ENCODE measurements around the gene PSME3IP1.
"Not testable (repeated sequence)": the region's sequence is repeated elsewhere in the genome, so short reads cannot be mapped to it uniquely, and the experiment has no call there.

The PSME3IP1 gene, protein sequence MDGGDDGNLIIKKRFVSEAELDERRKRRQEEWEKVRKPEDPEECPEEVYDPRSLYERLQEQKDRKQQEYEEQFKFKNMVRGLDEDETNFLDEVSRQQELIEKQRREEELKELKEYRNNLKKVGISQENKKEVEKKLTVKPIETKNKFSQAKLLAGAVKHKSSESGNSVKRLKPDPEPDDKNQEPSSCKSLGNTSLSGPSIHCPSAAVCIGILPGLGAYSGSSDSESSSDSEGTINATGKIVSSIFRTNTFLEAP

DNA sequence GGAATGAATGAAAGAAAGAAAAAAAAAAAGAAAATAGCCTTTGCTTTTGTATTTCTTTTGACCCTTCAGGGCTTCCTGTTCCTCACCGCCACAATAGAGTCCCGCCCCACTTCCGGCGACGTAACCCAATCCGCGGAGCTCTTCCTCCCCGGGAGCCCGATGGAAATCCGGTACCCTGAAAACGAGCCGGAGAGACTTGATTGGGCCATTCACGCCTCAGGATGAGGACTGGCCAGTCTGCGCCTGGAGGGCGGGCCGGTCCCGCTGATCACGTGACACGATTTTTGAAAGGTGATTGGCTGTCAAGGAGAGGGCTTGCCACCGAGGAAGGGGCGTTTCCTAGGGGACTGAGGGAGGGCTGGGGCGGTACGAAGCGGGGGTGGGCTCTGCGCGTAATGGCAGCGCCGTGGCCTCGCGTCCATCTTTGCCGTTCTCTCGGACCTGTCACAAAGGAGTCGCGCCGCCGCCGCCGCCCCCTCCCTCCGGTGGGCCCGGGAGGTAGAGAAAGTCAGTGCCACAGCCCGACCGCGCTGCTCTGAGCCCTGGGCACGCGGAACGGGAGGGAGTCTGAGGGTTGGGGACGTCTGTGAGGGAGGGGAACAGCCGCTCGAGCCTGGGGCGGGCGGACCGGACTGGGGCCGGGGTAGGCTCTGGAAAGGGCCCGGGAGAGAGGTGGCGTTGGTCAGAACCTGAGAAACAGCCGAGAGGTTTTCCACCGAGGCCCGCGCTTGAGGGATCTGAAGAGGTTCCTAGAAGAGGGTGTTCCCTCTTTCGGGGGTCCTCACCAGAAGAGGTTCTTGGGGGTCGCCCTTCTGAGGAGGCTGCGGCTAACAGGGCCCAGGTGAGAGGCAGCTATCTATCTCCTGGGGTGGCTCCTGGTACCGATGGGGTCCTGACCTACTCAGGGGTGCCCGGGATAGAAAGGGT is at the start of gene PSME3IP1, which contains the start of gene RSPRY1:
Gene PSME3IP1 (minus strand): TSS at position 95 of the 927 bp plus-strand sequence. CDS start 12,185 bp downstream, outside the sequence.
Gene RSPRY1 (plus strand): TSS at position 385 of the 927 bp plus-strand sequence. CDS start 18,330 bp downstream, outside the sequence.
- peak; percentile 91 to 97 for DNase-seq (ENCODE audit: low read depth in 1 of 2, low spot score in 1 of 2)

DNA sequence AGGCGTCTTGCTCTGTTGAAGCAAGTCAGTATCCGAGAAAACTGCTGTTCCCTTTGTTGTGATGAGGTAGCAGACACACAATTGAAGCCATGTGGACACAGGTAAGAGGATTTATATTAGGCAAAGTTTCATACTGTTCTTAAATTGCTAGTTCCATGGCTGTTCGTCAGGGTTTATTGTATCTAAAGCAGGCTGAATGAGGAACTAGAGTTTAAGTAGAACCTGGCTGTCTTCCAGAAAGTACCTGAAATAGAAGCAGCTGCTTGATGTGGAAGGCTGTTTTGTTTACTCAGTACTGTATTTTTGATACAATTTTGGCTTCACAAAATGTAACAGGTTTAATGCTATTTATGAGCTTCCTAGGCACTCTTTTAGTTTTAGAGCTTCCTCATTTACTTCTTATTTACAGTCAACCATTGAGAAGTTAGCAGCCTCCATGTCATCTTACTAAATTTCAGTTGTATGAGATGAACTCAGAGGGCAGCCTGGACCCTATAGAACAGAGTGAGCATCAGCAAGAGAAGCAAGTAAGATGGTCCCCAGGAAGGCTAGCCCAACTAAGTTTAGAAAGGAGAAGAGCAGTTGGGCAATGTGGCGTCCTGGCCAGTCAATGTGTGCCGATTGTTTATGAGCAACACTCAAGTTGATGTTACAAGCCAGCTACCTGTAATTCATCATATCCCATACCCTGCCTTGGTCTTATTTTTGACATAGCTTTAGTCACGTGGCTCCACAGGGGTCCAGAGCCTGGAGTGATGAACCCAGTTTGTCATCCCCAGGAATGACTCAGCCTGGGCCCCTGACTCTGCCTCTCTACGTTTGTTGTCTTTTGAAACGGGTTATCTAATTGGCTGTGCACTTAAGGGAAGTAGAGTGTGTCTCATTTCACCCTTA is 49.5 kb upstream of the PSME3IP1 start:
- no peak for DNase-seq (ENCODE audit: low read depth in 1 of 2, low spot score in 1 of 2)

- DNase-seq (ENCODE audit: low read depth in 1 of 2, low spot score in 1 of 2): no peak
These were observed 48.9 kb upstream of the PSME3IP1 start for GRCh38 chr16:57234707-57235092.

- no peak for DNase-seq (ENCODE audit: low read depth in 1 of 2, low spot score in 1 of 2)
These were observed 48.3 kb upstream of the PSME3IP1 start for GRCh38 chr16:57233944-57234706.

GRCh38 chr16:57231821-57232350 is 46.0 kb upstream of the PSME3IP1 start:
- DNase-seq (ENCODE audit: low read depth in 1 of 2, low spot score in 1 of 2): no peak

DNA sequence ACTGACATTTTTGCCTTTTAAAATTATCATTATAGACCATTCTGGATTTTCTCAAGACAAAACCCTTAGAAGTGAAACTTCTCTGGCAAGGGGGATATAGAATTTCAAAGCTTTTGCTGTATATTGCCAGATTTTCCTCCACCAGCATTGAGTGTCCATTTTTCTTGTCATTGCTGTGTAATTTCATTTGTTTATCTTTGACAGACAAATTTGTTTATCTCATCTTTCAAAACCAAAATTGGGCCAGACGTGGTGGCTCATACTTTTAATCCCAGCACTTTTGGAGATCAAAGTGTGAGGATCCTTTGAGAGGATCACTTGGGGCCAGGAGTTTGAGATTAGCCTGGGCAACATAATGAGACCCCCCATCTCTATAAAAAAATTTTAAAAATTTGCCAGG is 43.2 kb upstream of the PSME3IP1 start:
- no peak for DNase-seq (ENCODE audit: low read depth in 1 of 2, low spot score in 1 of 2)

DNA sequence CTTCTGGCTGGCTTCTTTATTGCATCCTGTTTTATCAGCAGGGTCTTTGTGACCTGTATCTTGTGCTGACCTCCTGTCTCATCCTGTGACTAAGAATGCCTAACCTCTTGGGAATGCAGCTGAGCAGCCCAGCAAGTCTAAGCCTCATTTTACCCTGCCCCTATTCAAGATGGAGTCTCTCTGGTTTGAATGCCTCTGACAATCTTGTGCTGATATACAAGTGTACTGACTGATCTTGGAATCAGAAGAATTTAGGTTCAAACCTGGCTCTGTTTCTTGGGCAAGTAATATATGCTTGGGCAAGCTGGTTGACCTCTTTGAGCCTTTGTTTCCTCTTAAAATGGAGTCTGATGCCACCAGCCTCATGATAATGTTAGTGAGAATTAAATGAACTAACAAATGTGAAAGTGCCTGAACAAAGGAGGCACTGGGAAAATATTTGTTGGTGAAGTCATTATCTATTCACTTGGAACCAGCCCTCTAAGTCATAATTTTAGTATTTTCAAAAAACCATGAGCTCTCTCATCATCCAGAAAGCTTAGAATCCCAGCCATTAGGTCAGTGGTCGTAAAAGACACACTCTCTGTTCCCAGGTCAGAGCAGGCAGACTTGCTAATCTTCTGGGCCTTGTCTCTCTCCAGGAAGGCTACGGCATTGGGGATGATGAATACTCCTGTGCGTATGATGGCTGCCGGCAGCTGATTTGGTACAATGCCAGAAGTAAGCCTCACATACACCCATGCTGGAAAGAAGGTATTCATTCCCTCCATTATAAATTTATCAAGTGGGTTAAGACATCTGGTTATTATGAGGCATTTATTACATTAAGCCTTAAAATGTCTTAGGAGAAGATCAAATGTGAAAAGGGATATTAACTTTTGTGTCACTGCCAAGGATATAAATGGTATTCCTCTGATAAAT is 41.1 kb upstream of the PSME3IP1 start:
- no peak for DNase-seq (ENCODE audit: low read depth in 1 of 2, low spot score in 1 of 2)

DNA sequence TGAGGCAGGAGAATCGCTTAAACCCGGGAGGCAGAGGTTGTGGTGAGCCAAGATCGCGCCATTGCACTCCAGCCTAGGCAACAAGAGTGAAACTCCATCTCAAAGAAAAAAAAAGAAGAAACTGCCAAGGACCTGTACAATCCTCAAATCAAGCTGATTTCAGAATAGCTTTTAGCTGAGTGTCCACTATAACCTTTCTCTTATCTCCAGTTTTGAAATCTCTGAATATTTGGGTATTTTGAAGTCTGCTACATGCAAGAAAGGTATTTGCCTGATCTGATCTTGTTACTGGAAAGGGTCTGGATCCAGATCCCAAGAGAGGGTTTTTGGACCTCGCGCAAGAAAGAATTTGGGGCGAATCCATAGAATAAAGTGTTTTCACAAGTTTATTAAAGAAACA is 40.1 kb upstream of the PSME3IP1 start:
- DNase-seq (ENCODE audit: low read depth in 1 of 2, low spot score in 1 of 2): no peak

GRCh38 chr16:57224651-57225335 is 39.0 kb upstream of the PSME3IP1 start:
- DNase-seq (ENCODE audit: low read depth in 1 of 2, low spot score in 1 of 2): no peak

DNA sequence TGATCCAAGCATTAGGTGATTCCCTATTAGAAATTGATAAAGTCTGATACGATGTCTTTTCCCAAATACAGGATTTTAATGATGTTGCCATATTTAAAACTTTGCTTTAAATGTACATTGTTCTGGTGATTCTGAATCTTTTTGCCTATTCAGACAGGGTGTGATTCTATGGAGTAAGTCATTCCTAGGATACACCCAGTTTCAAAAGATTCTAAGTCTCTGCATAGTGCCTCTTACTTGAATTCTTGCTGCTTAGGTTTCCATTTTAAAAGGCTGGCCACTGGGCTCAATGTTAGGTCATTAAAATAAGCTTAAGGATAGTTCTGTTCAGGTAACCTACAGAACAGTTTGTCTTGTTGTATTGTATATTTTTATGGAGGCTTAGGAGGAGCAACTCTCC is 37.2 kb upstream of the PSME3IP1 start:
- no peak for DNase-seq (ENCODE audit: low read depth in 1 of 2, low spot score in 1 of 2)

GRCh38 chr16:57216968-57217367 is 31.1 kb upstream of the PSME3IP1 start:
- no peak for DNase-seq (ENCODE audit: low read depth in 1 of 2, low spot score in 1 of 2)

DNA sequence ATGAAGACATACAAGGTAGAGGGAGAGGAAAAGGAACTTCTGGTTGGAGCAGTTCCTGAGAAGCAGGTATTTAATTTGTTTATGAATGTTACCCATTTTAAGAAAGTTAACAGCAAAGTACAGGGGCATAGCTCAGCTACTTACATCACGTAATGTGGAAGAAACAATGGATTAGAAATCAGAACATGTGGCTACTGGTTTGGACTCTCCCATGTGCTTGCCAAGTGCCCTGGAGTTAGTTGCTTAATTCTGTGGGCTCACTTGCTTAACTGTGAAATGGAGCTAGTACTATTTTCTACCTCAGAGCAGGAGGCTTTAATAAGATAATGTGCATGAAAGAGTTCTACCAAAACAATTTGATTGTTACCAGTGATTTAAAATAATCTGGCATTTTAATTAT is 27.6 kb upstream of the PSME3IP1 start:
- no peak for DNase-seq (ENCODE audit: low read depth in 1 of 2, low spot score in 1 of 2)

GRCh38 chr16:57209780-57210179 is 23.9 kb upstream of the PSME3IP1 start:
- DNase-seq (ENCODE audit: low read depth in 1 of 2, low spot score in 1 of 2): no peak

DNA sequence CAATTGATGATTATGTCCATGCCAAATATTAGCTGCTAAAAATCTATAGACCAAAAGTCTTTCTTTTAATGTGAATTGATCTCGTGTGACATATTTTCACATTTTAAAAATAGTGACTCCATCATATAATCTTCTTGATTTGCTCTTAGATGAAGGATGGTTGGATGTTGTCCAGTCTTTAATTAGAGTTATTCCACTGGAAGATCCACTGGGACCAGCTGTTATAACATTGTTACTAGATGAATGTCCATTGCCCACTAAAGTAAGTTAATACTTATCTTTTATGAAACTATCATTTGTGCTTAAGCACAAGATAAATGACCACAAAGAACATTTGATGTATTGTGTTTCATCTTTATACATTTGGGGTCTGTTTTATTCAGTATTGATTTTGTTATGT is 23.1 kb upstream of the PSME3IP1 start:
- DNase-seq (ENCODE audit: low read depth in 1 of 2, low spot score in 1 of 2): no peak

GRCh38 chr16:57204675-57205074 is 18.8 kb upstream of the PSME3IP1 start:
- no peak for DNase-seq (ENCODE audit: low read depth in 1 of 2, low spot score in 1 of 2)

DNA sequence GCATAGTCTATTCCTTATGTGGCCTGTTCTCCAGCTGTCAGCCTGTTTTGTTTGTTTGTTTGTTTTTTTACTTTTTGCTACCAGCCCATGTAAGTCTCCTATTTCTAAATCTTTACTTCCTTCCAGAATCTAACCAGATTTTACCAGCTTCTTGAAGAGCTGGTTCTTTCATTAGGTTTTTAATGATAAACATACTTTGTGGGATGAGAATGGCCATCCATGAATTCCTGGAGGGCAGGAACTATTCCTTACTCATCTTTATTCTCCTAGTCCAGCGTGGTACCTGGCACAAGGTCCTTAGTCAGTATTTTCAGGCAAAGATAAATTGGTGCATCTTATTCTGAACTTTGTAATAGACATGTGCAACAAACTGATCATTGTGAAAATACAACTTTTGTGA is 17.6 kb upstream of the PSME3IP1 start:
- DNase-seq (ENCODE audit: low read depth in 1 of 2, low spot score in 1 of 2): no peak

DNA sequence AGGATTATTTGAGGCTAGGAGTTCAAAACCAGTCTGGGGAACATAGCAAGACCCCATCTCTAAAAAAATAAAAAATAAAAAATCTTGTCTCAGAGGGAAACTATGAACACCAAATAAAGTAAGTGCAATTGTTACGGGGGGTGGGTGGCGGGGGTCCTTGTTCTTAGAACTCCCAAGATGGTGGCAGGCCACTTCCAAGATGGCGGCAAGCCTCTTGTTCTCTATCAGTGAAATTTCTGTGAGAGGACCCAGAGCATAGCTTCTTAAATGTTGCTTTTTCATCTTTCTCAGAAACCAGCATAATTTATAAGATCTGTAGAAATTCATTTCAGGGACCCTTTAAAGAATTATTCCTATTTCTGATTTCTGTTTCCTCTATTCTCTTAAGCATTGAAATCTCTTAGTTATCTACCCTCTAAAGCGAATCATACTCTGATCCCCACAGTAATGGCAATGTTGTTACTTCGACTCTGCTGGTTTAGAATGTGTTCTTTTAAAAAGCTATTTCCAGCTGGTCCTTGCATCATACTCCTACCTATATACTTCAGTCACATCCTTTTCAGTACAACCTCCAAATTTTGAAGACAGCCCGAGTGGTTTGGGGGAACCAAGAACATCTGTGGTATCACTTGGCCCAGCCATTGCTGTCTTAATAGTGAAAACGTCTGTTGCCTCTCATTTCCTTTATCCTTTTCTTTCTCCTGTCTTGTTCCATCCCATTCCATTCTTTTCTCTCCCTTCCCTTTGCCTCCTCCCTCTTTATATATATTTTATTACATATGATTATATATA is 16.5 kb upstream of the PSME3IP1 start:
- DNase-seq (ENCODE audit: low read depth in 1 of 2, low spot score in 1 of 2): no peak

DNA sequence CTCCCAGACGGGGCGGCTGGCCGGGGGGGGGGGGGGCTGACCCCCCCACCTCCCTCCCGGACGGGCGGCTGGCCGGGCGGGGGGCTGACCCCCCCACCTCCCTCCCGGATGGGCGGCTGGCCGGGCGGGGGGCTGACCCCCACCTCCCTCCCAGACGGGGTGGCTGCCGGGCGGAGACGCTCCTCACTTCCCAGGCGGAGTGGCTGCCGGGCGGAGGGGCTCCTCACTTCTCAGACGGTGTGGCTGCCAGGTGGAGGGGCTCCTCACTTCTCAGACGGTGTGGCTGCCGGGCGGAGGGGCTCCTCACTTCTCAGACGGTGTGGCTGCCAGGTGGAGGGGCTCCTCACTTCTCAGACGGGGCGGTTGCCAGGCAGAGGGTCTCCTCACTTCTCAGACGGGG is 15.1 kb upstream of the PSME3IP1 start:
- not testable (repeated sequence) for DNase-seq (ENCODE audit: low read depth in 1 of 2, low spot score in 1 of 2)

All from activated T-helper 1 cell treated with anti-CD3 and anti-CD28 coated beads, Interleukin-2, amount 50 U/mL, for 16 hours (primary cell).